B cell (primary cell): ENCODE measurements around the gene SMCO1.

Experiments used
- CTCF ChIP-seq: fragments of 200-600 bp; IDR thresholded peaks from one replicate; pipeline ENCODE4 v1.8.0; 2022; ENCODE audit warnings: antibody characterized with exemption, mild to moderate bottlenecking
- EZH2 ChIP-seq: IDR thresholded peaks from 2 replicates; pipeline ENCODE4 v1.6.1; 2012; ENCODE audit warnings: borderline replicate concordance, low read depth, mild to moderate bottlenecking, moderate library complexity, low read length; ENCODE audit not compliant: insufficient read depth, poor library complexity, severe bottlenecking

GRCh38 chr3:196537319-196537984, 22.3 kb upstream of the SMCO1 start:
- TF ChIP-seq EZH2 (no peak), CTCF (peak; percentile 86)
